ENCODE measurements around the gene EML1.

GRCh38 chr14:99807413-99808153 lies 14.4 kb downstream of the EML1 start:
- TF ChIP-seq CTCF (conservative IDR thresholded peaks at IDR 0.05; ENCODE audit: low read length) (no peak), EZH2phosphoT487 (IDR thresholded peaks at IDR 0.05; ENCODE audit: borderline replicate concordance, low read depth, low read length) (no peak)
